OCI-LY7 (cell line): ENCODE results near the gene SRXN1. TPM values are rescaled to one million over a fixed set of nuclear protein-coding genes. Genes with fewer than 3 reads are reported as not detected.

ENCODE experiments used
- BruUV-seq: library from RNA; stranded (reverse); fragments of 400-500 nt; replicated peaks from 2 replicates; lab custom pipeline; 2021; lab: Mats Ljungman, UMichigan
- CTCF ChIA-PET: fragments of 300-600 bp; sonication (Branson Sonifier 250); formaldehyde crosslinking; loops from one replicate; lab custom pipeline; 2022; ENCODE audit warnings: antibody characterized with exemption; ENCODE audit not compliant: unreplicated experiment; lab: Charles Lee
- POLR2A ChIA-PET: fragments of 300-600 bp; sonication (Branson Sonifier 250); formaldehyde crosslinking; loops from one replicate; lab custom pipeline; 2022; ENCODE audit warnings: antibody characterized with exemption; lab: Charles Lee
- DNase-seq: peaks from one replicate; pipeline ENCODE4 v3.0.0-alpha.2; 2015; ENCODE audit warnings: low spot score
- H2AFZ ChIP-seq: fragments of 200-600 bp; sonication (generic), shearing (Covaris generic); 2 replicates; pipeline ENCODE4 v1.6.1; 2014; ENCODE audit warnings: mild to moderate bottlenecking, antibody characterized with exemption, low read length, moderate library complexity
- H3K27ac ChIP-seq: fragments of 200-600 bp; sonication (generic); 2 replicates; pipeline ENCODE4 v1.5.1; 2014; ENCODE audit warnings: mixed run types, low read depth, mild to moderate bottlenecking, moderate library complexity, low read length, inconsistent platforms; ENCODE audit not compliant: poor library complexity, severe bottlenecking
- H3K36me3 ChIP-seq: fragments of 200-600 bp; sonication (generic); 2 replicates; pipeline ENCODE4 v1.6.1; 2014; ENCODE audit warnings: mild to moderate bottlenecking, antibody characterized with exemption, low read length, moderate library complexity, mixed read lengths; ENCODE audit not compliant: insufficient read depth
- H3K4me1 ChIP-seq: fragments of 200-600 bp; sonication (generic); 2 replicates; pipeline ENCODE4 v1.5.1; 2014; ENCODE audit warnings: mild to moderate bottlenecking, low read length; ENCODE audit not compliant: insufficient read depth, poor library complexity, severe bottlenecking
- H3K4me2 ChIP-seq: fragments of 200-600 bp; sonication (generic); 2 replicates; pipeline ENCODE4 v1.6.1; 2014; ENCODE audit warnings: mild to moderate bottlenecking, low read length
- H3K4me3 ChIP-seq: fragments of 200-600 bp; sonication (generic); 2 replicates; pipeline ENCODE4 v1.5.1; 2014; ENCODE audit warnings: mild to moderate bottlenecking, low read depth, low read length; ENCODE audit not compliant: poor library complexity, severe bottlenecking
- H3K79me2 ChIP-seq: fragments of 200-600 bp; sonication (generic); 2 replicates; pipeline ENCODE4 v1.6.1; 2016; ENCODE audit warnings: low read depth, mild to moderate bottlenecking, low read length, moderate library complexity, mixed read lengths; ENCODE audit not compliant: insufficient read depth
- H3K9me2 ChIP-seq: fragments of 200-600 bp; sonication (generic); 2 replicates; pipeline ENCODE4 v1.6.1; 2016; ENCODE audit warnings: mild to moderate bottlenecking, low read length, mixed read lengths; ENCODE audit not compliant: insufficient read depth
- H3K9me3 ChIP-seq: fragments of 200-600 bp; sonication (generic); 2 replicates; pipeline ENCODE4 v1.6.1; 2014; ENCODE audit warnings: mild to moderate bottlenecking, mixed run types, low read length, mixed read lengths
- H4K20me1 ChIP-seq: fragments of 200-600 bp; sonication (generic); 2 replicates; pipeline ENCODE4 v1.6.1; 2014; ENCODE audit warnings: mild to moderate bottlenecking, antibody characterized with exemption, low read length, moderate library complexity, mixed read lengths; ENCODE audit not compliant: insufficient read depth
- EZH2phosphoT487 ChIP-seq: fragments of 200-600 bp; sonication (generic); IDR thresholded peaks from 2 replicates; pipeline ENCODE4 v1.6.1; 2018; ENCODE audit warnings: low read depth, borderline replicate concordance, mild to moderate bottlenecking, mixed run types, antibody characterized with exemption, low read length, moderate library complexity, mixed read lengths
- intact Hi-C: fragments of 100-400 bp; cut with micrococcal nuclease; formaldehyde crosslinking; loops from one replicate; pipeline ENCODE4 v1.10.0; 2022; ENCODE audit not compliant: unreplicated experiment
- total RNA-seq, 2 experiments: library from RNA; depleted of rRNA in 1 of 2; stranded (reverse); fragments of >200 nt in 1 of 2; shearing (Covaris generic) in 1 of 2; gene quantifications; 2 replicates each; pipeline ENCODE4 v1.2.3, GENCODE V29; 2014 to 2022
- TF ChIP-seq, protein P1 (sequence below): fragments of 200-600 bp; sonication (generic); conservative IDR thresholded peaks from 2 replicates; pipeline ENCODE4 v1.5.1; 2014; ENCODE audit warnings: mild to moderate bottlenecking, antibody characterized with exemption, low read length, moderate library complexity, mixed read lengths

SRXN1 gene
- total RNA-seq, 2 experiments from 2014 or later: 18.6 to 19.8 TPM

- intact Hi-C loops: no loop called here
- H4K20me1 ChIP-seq: no peaks in the 10 kb centered on the region
These were observed 18.7 kb downstream of the SRXN1 start for GRCh38 chr20:634148-634925.

DNA sequence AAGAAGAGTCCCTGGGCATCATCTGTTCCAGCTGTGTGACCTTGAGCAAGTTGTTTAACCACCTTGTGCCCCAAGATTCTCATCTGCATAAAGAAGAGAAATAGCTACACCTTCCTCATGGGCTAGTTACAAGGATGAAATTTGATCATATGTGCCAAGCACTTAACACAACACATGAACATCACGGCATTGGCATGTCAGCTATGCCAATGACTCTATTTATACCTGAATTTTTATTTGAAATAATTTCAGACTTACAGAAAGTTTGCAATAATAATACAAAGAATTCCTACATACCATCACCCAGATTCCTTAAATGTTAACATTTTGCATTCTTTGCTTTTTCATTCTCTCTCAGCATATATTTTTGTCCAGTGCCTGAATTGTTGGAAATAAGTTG lies 21.9 kb downstream of the SRXN1 start:
- Histone ChIP-seq H4K20me1 (no peaks in the 10 kb centered on the region), H3K36me3 (no peaks in the 10 kb centered on the region), H3K4me2 (no peak overlapping the region), H3K79me2 (no peaks in the 10 kb centered on the region), H3K9me3 (no peaks in the 10 kb centered on the region), H3K4me3 (no peak overlapping the region), H3K4me1 (no peaks in the 10 kb centered on the region), H3K9me2 (no peaks in the 10 kb centered on the region), H2AFZ (no peak overlapping the region), H3K27ac (no peak overlapping the region)
- ChIA-PET CTCF (no interaction called here), POLR2A (no interaction called here)
- DNase-seq: no peak
- intact Hi-C loops: no loop called here
- BruUV-seq: no TSS peak
- TF ChIP-seq EZH2phosphoT487: no peak
- TF ChIP-seq, protein P1, sequence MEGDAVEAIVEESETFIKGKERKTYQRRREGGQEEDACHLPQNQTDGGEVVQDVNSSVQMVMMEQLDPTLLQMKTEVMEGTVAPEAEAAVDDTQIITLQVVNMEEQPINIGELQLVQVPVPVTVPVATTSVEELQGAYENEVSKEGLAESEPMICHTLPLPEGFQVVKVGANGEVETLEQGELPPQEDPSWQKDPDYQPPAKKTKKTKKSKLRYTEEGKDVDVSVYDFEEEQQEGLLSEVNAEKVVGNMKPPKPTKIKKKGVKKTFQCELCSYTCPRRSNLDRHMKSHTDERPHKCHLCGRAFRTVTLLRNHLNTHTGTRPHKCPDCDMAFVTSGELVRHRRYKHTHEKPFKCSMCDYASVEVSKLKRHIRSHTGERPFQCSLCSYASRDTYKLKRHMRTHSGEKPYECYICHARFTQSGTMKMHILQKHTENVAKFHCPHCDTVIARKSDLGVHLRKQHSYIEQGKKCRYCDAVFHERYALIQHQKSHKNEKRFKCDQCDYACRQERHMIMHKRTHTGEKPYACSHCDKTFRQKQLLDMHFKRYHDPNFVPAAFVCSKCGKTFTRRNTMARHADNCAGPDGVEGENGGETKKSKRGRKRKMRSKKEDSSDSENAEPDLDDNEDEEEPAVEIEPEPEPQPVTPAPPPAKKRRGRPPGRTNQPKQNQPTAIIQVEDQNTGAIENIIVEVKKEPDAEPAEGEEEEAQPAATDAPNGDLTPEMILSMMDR: no peak

More at GRCh38 chr20:634148-634925, 18.7 kb downstream of the SRXN1 start:
- ChIA-PET CTCF (no interaction called here), POLR2A (no interaction called here)
- no peaks in the 10 kb centered on the region for H3K4me1 ChIP-seq
- no peak for DNase-seq
- no peak overlapping the region for H3K4me2 ChIP-seq
- H3K9me2 ChIP-seq: no peaks in the 10 kb centered on the region
- no peak overlapping the region for H3K4me3 ChIP-seq
- no peaks in the 10 kb centered on the region for H3K79me2 ChIP-seq
- TF ChIP-seq, protein P1: no peak
- no peak for TF ChIP-seq EZH2phosphoT487
- H2AFZ ChIP-seq: no peak overlapping the region
- no peak overlapping the region for H3K27ac ChIP-seq
- BruUV-seq: no TSS peak
- no peaks in the 10 kb centered on the region for H3K36me3 ChIP-seq
- no peaks in the 10 kb centered on the region for H3K9me3 ChIP-seq

GRCh38 chr20:626579-626978 lies 26.4 kb downstream of the SRXN1 start:
- H3K4me2 ChIP-seq: no peak overlapping the region
- H3K4me1 ChIP-seq: no peaks in the 10 kb centered on the region
- H3K27ac ChIP-seq: no peak overlapping the region
- POLR2A ChIA-PET: no interaction called here
- CTCF ChIA-PET: no interaction called here
- intact Hi-C loops: no loop called here
- no peaks in the 10 kb centered on the region for H3K9me2 ChIP-seq
- no peak overlapping the region for H3K4me3 ChIP-seq
- no peak for DNase-seq
- H3K36me3 ChIP-seq: no peaks in the 10 kb centered on the region
- no peak for TF ChIP-seq EZH2phosphoT487
- TF ChIP-seq, protein P1: no peak
- H2AFZ ChIP-seq: no peak overlapping the region
- H4K20me1 ChIP-seq: no peaks in the 10 kb centered on the region
- H3K79me2 ChIP-seq: no peaks in the 10 kb centered on the region
- no TSS peak for BruUV-seq
- no peaks in the 10 kb centered on the region for H3K9me3 ChIP-seq
